ENCODE results near the gene FYTTD1.
A peak's percentile ranks its signal among the peaks of the same experiment; 100 is the strongest.

FYTTD1 gene

DNA sequence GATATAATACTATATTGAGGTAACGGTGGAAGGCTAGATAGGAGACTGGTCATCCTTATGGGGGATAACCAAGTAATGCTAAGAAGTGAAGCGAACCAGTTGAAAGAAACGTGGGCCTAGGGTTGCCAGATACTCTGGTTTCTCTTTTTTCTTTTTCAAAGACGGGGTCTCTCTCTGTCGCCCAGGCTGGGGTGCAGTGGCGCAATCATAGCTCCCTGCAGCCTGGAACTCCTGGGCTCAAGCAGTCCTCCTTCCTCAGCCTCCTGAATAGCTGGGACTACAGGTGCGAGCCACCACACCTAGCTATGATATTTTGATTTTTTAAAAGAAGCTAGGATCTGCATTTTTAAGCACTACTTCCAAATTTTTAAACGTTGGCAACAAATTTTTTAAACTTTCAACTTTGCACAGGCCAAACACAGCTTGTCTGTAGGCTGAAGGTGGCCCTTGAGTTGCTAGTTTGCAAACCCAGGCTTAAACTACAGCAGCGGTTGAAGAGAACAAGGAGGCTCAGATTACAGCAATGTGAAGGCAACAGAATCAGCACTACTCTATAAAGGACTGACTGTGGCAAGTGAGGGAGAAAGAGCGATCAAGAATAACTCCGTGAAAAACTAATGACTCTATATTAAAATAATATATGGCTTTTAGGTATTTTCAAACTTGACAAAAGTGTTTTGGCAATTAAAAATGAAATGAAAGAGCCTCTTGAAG is 11.8 kb upstream of the FYTTD1 start:
- DNase-seq (ENCODE audit: low spot score) = no peak

DNA sequence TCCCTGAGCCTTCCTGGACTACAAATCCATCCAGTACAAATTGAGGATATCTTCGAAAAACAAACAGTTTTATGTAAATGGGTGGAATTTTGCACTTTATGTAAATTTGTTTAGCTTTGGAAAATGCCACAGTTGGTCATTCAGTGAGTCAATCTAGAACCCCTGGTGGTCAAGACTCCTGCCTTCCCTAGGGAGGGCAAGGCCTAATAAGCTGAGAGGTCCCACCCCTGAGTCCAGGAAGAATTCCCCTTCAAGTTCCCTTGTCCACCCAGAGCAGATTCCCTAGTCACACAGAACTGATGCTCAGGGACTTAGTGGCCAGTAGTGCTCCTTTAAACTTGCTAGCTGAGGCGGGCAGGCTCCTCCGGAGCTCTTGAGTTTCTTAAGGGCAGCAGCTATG is 6.9 kb upstream of the FYTTD1 start:
- no peak for DNase-seq (ENCODE audit: low spot score)

DNA sequence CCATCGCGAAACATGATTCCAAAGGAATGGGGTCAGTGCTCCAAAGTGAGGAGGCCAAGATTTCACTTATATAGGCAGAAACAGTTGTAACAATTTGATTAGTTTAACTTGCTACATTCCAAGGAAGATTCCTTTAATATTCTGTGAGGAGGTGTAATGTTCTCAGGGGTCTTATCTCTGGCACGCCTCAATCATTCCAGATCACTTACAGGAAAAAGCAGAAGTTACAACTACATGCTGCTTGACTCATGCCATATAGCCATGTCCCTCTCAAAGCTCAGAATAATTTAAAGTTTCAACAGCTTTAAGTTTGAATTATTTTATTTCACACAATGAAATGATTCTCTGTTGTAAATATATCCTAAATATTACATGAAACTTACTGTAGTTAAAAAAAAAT is 3.5 kb upstream of the FYTTD1 start:
- no peak for DNase-seq (ENCODE audit: low spot score)

DNA sequence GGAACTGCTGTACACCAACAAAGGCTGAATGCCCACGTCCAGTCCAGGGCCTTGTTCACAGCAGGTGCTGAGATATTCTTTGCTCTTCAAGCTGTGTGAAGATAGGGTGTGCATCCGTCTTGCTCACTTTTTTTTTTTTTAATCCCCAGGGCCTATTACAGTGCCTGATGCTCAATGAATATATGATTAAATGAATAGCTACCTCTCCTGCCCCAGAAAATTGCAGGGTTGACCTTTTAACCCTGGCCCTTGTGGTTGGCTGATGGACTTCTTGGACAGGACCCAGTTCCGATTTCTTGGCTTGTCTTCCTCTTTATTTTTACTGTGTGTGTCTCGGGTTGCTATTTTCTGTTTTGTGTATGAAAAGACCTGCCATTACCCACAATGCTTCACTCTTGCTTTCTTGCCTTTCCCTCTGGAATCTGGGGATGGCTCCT is 2.9 kb upstream of the FYTTD1 start:
- DNase-seq (ENCODE audit: low spot score) = no peak

DNA sequence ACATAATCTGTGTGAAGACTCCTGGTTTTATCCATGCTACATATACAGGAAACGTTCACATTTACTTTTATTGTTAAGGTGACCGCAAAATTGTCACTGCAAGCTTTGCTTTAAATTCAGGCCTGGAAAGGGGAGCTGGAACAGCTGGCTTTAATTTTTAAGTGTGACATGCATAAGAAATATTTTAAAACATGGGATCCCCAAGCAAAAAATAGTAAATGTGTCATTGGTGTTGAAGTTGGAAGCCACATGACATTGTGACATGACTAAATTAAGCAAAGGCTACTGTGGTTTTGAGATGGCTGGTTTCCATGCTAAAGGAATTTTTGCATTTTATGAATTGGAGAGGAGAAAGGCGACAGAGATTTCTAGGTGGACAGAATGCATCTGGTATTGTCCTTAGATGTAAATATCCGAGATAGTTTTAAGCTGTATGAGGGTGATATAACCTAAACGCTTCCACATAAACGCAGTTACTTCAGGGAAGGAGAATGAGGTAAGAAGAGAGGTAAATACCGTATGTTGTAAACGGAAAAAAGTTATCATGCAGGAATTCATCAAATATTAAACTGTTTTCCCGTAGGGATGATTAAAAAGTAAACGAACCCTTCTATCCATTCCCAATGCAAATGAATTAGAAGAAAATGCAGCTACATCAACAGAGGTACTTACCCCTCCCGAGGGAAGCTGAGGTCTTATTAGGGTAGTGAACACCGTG is 927 bp upstream of the FYTTD1 start:
- no peak for DNase-seq (ENCODE audit: low spot score)

DNA sequence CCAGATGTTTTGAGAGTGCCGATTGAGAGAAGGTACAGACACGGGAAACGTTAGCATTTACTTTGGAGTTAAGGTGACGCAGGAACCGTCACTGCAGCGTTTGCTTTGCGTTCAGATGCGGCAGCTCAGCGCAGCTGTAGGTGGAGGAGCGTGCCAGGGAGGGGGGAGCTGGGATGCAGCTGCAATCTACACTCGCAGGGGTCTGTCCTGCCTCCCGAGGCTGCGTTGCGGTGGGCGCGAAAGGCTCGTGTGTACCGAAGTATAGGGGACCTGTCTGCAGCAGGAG is 425 bp upstream of the FYTTD1 start:
- peak; percentile 69 for DNase-seq (ENCODE audit: low spot score)

DNA sequence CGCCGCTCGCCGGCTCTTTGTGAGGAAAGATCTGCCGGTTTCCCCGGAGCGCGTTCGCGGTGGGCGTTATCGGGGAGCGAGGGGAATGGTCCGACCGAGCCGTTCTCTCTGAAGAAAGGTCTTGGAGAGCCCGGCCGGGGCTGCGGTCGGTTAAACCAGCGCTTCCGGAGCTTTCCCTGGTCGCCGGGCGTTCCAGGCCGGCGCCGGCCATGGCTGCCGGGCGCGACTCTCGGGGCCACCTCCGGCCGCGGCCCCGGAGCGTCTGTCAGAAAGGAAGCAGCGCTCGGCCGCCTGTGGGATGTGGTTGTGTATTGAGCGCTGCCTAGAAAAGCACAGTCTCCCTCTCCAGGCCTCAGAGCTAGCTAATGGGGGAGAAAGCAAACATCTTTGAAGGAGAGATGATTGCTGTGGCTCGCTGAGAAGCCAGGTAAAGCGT is 731 bp downstream of the FYTTD1 start:
- DNase-seq (ENCODE audit: low spot score) = peak; percentile 44

DNA sequence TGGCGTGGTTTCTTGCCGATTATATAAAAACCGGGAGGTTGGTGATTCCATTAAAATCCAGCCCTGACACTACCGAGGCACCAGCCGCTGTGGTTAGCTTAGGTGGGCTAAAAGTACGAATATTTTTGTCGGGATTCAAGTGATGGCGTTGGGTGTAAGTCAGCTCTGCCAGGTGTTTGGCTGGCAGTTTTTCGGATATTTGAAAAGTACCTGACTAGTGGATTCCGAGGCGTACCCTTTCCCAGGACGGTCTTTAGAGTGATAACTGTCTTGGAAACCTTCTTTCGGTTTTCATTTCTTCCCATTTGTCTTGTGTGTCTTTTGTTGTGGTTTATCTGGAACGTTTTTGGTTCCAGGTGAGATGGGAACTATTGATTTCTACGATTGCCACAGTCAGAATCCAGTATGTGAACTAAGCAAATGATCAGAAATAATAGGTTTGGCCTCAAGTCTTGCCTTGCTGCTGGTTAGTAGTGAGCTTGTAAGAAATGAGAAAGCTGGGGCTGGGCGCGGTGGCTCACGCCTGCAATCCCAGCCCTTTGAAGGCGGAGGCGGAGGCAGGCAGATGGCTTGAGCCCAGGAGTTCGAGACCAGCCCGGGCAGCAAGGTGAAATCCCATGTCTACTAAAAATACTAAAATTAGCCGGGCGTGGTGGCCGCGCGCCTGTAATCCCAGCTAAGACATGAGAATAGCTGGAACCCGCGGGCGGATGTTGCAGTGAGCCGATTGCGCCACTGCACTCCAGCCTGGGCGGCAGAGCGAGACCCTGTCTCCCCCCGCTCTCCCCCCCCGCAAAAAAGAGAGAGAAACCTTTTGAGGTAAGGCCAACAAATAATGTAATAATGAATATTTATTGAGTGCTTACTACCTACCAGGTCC is 1.4 kb downstream of the FYTTD1 start:
- DNase-seq (ENCODE audit: low spot score) = no peak

DNA sequence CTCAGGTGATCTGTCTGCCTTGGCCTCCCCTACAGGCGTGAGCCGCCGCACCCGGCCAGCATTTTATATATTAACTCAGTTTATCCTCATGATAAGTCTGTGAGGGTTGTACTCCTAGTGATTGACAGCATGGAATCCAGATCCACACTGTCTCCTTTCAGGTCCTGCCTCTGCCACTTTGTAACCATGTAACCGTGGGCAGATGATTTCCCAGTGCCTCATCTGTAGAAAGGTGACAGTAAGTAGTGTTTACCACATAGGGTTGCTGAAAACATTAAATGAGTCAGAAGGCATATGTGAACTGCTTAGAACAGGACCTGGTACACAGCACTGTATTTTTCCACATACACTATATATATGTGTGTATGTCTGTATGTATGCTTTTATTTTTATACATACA is 2.4 kb downstream of the FYTTD1 start:
- DNase-seq (ENCODE audit: low spot score) = no peak

DNA sequence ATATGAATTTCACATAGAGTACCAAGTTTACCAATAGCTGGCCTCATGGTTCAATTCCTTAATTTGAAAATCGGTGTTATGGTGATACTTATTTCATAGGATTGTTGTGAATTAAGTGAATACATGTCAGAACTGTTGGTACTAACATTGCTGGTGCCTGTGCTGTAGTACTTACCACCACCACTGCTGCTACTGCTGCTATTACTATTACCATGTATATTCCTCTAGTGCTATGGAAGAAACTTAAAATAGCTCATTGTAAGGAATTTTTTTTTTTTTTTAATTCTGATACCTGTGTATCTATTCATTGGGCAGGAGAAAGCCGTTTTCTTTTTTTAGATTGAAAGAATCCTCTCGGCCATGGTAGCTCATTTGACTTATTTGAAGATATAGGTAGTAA is 3.6 kb downstream of the FYTTD1 start:
- DNase-seq (ENCODE audit: low spot score) = no peak

DNA sequence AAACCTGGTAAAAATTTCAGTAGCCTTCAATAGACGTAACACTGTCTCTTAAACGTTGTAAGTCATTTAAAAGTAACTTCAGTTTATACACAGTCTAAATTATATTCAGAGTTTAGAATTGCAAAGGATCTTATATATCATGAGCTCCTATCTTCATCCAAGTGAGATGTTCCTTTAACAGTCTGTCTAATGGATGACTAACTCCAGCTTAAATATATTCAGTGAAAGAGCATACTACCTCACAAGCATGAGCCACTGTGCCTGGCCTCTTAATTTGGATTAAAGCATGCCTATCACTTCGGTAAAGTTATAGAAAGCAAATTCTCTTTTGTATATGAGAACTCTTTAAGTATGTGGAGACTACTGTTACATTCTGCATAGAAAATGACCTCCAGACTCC is 7.0 kb downstream of the FYTTD1 start:
- no peak for DNase-seq (ENCODE audit: low spot score)

DNA sequence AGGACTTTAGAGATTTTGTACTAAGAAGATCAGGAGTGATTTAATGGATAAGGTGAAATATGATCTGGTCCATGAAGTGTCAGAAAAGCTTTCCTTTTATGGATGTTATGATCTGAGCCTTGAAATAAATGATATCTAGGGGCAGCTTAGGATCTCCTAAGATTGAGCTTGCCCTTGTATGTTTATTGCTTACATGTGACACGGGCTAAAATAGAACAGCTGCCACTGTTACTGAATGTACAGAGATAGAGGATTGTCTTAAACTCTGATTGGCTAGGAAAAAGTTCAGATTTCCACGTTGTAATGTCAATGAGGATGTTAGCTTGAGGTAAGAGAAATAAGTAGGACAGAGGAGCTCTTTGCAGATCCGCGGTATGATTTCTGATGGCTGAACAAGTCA is 8.8 kb downstream of the FYTTD1 start:
- no peak for DNase-seq (ENCODE audit: low spot score)

DNA sequence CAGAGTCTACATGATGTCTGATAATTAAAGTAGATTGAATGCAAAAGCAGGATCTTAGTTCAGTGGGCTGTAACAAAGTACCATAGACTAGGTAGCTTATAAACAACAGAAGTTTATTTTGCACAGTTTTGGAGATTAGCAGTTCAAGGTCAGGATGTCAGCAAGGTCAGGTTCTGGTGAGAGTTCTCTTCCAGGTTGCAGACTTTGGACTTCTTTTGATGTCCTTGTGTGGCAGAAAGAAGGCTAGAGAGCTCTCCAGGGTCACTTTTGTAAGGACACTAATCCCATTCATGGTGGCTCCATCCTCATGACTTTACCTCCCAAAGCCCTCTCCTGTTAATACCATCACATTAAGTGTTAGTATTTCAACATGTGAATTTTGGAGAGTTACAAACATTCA is 12.1 kb downstream of the FYTTD1 start:
- DNase-seq (ENCODE audit: low spot score) = no peak

DNA sequence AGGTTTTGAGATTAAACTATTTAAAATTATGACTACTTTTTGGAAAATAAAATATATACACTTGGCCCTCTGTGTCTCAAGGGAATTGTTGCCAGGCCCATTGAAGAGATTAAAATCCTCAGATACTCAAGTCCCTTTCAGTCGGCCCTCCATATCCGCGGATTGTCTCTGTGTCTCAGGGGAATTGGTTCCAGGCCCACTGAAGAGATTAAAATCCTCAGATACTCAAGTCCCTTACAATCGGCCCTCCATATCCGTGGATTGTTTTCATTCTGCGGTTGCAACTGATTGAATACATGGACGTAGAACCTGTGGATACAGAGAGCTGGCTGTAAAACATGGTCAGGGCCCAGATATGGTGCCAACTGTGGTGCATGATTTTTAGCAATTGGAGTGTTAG is 25.6 kb downstream of the FYTTD1 start:
- DNase-seq (ENCODE audit: low spot score) = no peak

DNA sequence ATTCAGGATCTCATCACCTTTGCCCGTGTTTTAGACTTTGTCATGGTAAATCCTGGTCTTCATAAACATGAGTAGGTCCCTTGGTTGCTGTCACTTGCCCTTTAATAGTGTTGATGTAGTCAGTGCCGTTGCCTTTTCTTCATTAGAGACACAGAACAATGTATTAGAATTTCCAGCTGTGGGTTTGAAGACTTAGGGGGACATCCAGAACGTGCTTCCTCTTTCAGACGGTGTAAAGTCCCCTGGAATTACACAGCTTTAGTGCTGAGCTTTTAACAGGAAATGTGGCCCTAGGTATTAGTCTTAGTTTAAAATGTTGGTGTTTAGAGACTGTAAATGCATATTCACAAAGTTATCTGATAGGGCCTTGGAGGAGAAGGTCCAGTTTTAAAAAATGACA is 32.5 kb downstream of the FYTTD1 start:
- no peak for DNase-seq (ENCODE audit: low spot score)

DNA sequence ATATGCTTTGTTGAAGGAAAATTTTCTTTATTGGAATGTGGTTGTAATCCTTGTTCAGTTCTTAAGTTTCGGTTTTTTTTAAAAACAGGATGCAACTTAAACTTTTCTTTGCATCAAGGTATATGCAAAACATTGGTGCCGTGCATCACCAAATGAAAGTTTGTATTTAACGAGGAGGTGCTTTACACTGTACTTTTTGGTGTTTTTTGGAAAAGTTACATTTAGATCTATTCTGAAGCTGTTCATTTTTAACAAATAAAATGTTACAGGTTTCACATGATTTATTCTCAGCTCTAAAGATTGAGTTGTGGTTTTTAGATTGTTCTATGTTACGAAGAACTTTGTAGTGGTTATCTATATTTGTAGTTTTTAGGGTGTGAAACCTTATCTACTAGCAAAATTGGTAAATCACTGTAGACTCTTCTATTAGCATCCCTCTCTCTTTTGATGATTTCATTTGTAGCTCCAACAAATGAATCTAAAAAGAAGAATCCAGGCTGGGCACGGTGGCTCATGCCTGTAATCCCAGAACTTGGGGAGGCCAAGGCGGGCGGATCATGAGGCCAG is 34.4 kb downstream of the FYTTD1 start:
- DNase-seq (ENCODE audit: low spot score) = no peak

DNA sequence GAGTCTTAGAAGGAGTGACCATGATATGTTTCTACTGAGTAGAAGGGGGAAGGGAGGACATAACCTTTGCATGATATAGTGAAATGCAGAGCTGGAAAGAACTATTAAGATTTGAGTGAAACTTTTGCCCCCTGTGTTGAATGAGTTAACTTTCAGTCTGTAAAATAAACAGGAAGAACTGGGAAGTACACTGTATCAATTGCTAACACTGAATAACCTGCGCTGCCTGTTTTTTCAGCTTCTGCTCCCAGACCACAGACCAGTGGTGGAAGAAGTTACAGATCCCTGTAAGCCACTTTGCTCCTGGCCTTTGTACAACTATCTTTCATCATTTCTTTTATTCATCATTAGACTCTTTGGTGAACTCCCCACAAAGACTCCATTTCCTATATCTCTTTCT is 37.7 kb downstream of the FYTTD1 start:
- DNase-seq (ENCODE audit: low spot score) = no peak

DNA sequence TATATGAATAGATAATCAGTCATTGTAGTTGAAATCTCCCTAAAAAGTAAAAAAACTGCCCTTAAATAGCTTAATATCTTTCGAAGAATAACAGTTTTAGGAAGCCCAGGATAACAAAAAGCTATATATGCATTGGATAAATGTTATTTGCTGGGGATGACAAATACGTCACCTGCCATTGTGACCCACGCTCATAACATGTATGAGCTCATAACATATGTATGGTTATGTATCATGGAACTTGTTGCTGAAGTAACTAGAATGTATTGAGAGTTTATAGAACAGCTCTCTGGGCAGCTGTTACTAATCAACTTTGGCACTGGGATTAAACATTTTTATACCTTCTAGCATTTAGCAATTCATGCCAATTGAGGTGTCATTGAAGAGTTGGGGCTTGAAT is 39.6 kb downstream of the FYTTD1 start:
- no peak for DNase-seq (ENCODE audit: low spot score)

DNA sequence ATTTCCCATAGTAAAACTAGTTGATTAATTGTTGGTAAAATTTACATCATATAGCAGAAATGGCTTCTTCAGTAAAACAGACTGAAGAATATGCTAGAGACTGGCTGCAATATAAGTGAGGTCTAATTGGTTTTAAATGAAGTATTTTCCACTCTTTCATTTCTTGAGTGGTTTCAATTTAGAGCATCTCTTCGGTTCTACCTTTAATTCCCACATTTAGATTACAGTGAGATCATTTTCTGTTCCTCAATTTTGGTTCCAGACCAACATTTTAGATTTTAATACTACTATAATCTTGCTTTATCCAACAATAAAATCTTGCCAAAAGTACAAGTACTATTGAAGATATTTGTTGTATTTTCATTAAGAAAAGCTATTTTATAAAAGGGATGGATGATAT is 40.4 kb downstream of the FYTTD1 start:
- no peak for DNase-seq (ENCODE audit: low spot score)

DNA sequence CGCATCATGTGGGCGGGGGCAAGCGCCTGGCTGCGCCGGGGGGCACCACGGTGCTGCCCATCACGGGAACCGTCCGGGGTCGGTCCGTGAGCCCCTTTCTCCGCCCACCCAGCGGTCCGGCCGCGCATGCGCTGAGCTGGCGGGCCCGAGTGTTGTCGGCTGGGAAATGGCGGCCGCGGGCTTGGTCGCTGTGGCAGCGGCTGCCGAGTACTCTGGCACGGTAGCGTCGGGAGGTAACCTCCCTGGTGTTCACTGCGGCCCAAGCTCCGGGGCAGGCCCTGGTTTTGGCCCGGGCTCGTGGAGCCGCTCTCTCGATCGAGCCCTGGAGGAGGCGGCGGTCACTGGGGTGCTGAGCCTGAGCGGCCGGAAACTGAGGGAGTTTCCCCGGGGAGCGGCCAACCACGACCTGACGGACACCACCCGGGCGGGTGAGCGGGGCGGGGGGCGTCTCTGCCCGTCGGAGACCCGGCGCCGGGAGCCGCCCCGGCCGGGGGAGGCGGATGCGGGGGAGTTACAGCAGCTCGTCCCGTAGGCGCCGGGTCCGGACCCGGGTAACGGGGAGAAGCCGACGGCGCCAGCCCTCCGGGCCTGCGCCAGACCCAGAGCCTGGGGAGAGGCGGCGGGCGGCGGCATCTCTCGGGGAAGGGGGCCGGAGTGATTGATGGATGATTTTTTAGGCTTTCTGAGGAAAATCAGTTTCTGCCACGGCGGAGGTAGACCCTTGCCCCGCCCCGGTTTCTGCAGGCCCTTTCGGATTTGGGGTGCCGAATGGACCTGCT is 41.6 kb downstream of the FYTTD1 start, which contains the start of gene LRCH3:
Gene LRCH3, plus strand, starts transcription at position 142 of the 779 bp plus-strand sequence. Its CDS starts 25 bp downstream, at position 167.
- DNase-seq (ENCODE audit: low spot score) = peak; percentile 86

DNA sequence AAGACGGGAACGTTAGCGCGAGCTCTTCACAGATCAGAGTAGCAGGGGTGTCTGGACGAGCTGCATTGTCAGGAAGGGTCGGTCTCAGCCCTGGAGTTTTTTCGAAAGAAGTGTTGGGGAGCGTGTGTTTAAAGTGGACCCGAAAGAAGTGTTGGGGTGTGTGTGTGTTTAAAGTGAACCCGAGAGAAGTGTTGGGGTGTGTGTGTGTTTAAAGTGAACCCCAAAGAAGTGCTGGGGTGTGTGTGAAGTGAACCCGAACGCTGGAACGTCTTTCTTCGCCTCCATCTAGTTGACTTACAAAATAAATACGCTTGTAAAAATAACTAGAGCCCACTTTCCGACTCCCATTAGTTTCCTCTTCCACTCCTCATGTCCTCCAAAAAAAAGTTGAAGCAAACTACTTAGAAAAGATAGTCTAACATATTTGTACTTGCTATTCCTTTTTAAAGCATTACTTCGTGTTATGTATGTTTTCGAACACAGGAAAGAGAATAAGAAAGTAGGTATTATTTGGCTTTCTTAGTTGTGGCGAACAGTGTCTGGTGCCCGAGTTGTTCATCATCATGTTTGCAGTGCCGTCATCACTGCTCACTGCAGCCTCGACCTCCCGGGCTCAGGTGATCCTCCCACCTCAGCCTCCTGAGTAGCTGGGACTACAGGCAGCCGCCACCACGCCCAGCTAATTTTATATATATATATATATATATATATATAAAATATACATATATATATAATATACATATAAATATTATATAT is 42.4 kb downstream of the FYTTD1 start:
- peak; percentile 16 for DNase-seq (ENCODE audit: low spot score)

Data from HuH-7.5 (cell line).